ENCODE results near the gene FN3K.
"Not testable (repeated sequence)": the region's sequence is repeated elsewhere in the genome, so short reads cannot be mapped to it uniquely, and the experiment has no call there.

DNA sequence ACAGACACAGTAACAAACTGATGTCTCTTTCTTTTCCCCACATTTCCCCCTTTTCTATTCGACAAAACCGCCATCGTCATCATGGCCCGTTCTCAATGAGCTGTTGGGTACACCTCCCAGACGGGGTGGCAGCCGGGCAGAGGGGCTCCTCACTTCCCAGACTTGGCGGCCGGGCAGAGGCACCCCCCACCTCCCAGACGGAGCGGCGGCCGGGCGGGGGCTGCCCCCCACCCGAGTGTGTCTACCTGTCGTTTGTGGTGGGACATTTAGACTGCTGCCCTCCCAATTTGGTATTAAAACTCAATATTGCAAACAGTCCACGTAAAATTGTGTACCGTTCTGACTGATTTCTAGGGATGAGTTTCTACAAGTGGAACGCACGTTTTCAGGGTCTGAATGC lies 39.0 kb downstream of the FN3K start:
- TF ChIP-seq EZH2 (IDR thresholded peaks at IDR 0.05; ENCODE audit: insufficient read depth, poor library complexity, severe bottlenecking); EZH2phosphoT487 (IDR thresholded peaks at IDR 0.05; ENCODE audit: insufficient read depth, low read depth): not testable (repeated sequence)

Measured in GM23248 (cell line).